SK-N-SH treated with all-trans-retinoic acid at 6 μM for 48 hours (cell line): ENCODE data around the gene CPD.

Experiments used
- ATAC-seq: fragments of 200-7000 bp; cut with Tn5 transposase; 3 replicates; pipeline ENCODE4 v1.9.1; 2020; ENCODE audit warnings: mild to moderate bottlenecking, moderate library complexity
- ARNTL ChIP-seq: fragments of 450-650 bp; formaldehyde crosslinking; IDR thresholded peaks from 2 replicates; pipeline ENCODE4 v1.5.0; 2020; ENCODE audit warnings: low read depth, mild to moderate bottlenecking, moderate library complexity, borderline replicate concordance
- BACH2 ChIP-seq: fragments of 250-450 bp; sonication (Bioruptor Pico); IDR thresholded peaks from 2 replicates; pipeline ENCODE4 v1.9.0; 2021; ENCODE audit warnings: mild to moderate bottlenecking, borderline replicate concordance
- CREB5 ChIP-seq: fragments of 250-450 bp; sonication (Bioruptor Pico); IDR thresholded peaks from 2 replicates; pipeline ENCODE4 v1.5.1; 2020; ENCODE audit warnings: low read depth, mild to moderate bottlenecking, moderate library complexity
- CSDC2 ChIP-seq: fragments of 250-450 bp; sonication (Bioruptor Pico); IDR thresholded peaks from 2 replicates; pipeline ENCODE4 v1.5.0; 2020; ENCODE audit warnings: mild to moderate bottlenecking, moderate library complexity
- ESRRG ChIP-seq: fragments of 250-450 bp; sonication (Bioruptor Pico); IDR thresholded peaks from 2 replicates; pipeline ENCODE4 v1.6.1; 2021; ENCODE audit warnings: mild to moderate bottlenecking
- GLIS3 ChIP-seq: fragments of 250-450 bp; sonication (Bioruptor Pico); IDR thresholded peaks from 2 replicates; pipeline ENCODE4 v1.5.0; 2020; ENCODE audit warnings: mild to moderate bottlenecking, moderate library complexity
- ISL1 ChIP-seq: fragments of 250-450 bp; sonication (Bioruptor Pico); IDR thresholded peaks from 2 replicates; pipeline ENCODE4 v2.1.2; 2022; ENCODE audit warnings: mild to moderate bottlenecking, moderate library complexity
- OSR1 ChIP-seq: fragments of 250-450 bp; sonication (Bioruptor Pico); IDR thresholded peaks from 2 replicates; pipeline ENCODE4 v1.8.0; 2022; ENCODE audit warnings: moderate library complexity, mild to moderate bottlenecking, inconsistent platforms
- PATZ1 ChIP-seq: fragments of 250-450 bp; sonication (Bioruptor Pico); IDR thresholded peaks from 2 replicates; pipeline ENCODE4 v1.8.0; 2020; ENCODE audit warnings: mild to moderate bottlenecking, moderate library complexity, borderline replicate concordance
- POU6F1 ChIP-seq: fragments of 250-450 bp; sonication (Bioruptor Pico); IDR thresholded peaks from 2 replicates; pipeline ENCODE4 v1.8.0; 2021; ENCODE audit warnings: low read depth, mild to moderate bottlenecking, moderate library complexity, borderline replicate concordance
- PPARA ChIP-seq: fragments of 250-450 bp; sonication (Bioruptor Pico); IDR thresholded peaks from 2 replicates; pipeline ENCODE4 v1.5.0; 2020; ENCODE audit warnings: mild to moderate bottlenecking, borderline replicate concordance
- RARB ChIP-seq: fragments of 250-450 bp; sonication (Bioruptor Pico); IDR thresholded peaks from 2 replicates; pipeline ENCODE4 v1.8.0; 2021; ENCODE audit warnings: mild to moderate bottlenecking, moderate library complexity
- SNAI2 ChIP-seq: fragments of 250-450 bp; sonication (Bioruptor Pico); IDR thresholded peaks from 2 replicates; pipeline ENCODE4 v1.5.0; 2020; ENCODE audit warnings: mild to moderate bottlenecking, moderate library complexity
- TCF4 ChIP-seq: fragments of 250-450 bp; sonication (Bioruptor Pico); IDR thresholded peaks from 2 replicates; pipeline ENCODE4 v1.8.0; 2021; ENCODE audit warnings: mild to moderate bottlenecking, moderate library complexity, borderline replicate concordance
- TOX ChIP-seq: fragments of 250-450 bp; sonication (Bioruptor Pico); IDR thresholded peaks from 2 replicates; pipeline ENCODE4 v1.8.0; 2021; ENCODE audit warnings: mild to moderate bottlenecking, moderate library complexity, borderline replicate concordance
- ZC3H10 ChIP-seq: fragments of 250-450 bp; sonication (Bioruptor Pico); IDR thresholded peaks from 2 replicates; pipeline ENCODE4 v1.5.1; 2021; ENCODE audit warnings: mild to moderate bottlenecking, moderate library complexity
- ZFP3 ChIP-seq: fragments of 250-450 bp; sonication (Bioruptor Pico); IDR thresholded peaks from 2 replicates; pipeline ENCODE4 v1.5.0; 2020; ENCODE audit warnings: mild to moderate bottlenecking, moderate library complexity
- ZNF565 ChIP-seq: fragments of 450-650 bp; formaldehyde crosslinking; conservative IDR thresholded peaks from 2 replicates; pipeline ENCODE4 v1.5.0; 2020; ENCODE audit warnings: low read depth, mild to moderate bottlenecking, moderate library complexity
- ZNF70 ChIP-seq: fragments of 450-650 bp; formaldehyde crosslinking; IDR thresholded peaks from 2 replicates; pipeline ENCODE4 v1.5.0; 2020; ENCODE audit warnings: mild to moderate bottlenecking, moderate library complexity
- TF ChIP-seq, protein P1 (sequence below): fragments of 250-450 bp; sonication (Bioruptor Pico); IDR thresholded peaks from 2 replicates; pipeline ENCODE4 v1.5.1; 2021; ENCODE audit warnings: mild to moderate bottlenecking, moderate library complexity
- TF ChIP-seq, protein P2 (sequence below): fragments of 250-450 bp; sonication (Bioruptor Pico); IDR thresholded peaks from 2 replicates; pipeline ENCODE4 v1.5.0; 2020; ENCODE audit warnings: mild to moderate bottlenecking, moderate library complexity

Gene CPD

DNA sequence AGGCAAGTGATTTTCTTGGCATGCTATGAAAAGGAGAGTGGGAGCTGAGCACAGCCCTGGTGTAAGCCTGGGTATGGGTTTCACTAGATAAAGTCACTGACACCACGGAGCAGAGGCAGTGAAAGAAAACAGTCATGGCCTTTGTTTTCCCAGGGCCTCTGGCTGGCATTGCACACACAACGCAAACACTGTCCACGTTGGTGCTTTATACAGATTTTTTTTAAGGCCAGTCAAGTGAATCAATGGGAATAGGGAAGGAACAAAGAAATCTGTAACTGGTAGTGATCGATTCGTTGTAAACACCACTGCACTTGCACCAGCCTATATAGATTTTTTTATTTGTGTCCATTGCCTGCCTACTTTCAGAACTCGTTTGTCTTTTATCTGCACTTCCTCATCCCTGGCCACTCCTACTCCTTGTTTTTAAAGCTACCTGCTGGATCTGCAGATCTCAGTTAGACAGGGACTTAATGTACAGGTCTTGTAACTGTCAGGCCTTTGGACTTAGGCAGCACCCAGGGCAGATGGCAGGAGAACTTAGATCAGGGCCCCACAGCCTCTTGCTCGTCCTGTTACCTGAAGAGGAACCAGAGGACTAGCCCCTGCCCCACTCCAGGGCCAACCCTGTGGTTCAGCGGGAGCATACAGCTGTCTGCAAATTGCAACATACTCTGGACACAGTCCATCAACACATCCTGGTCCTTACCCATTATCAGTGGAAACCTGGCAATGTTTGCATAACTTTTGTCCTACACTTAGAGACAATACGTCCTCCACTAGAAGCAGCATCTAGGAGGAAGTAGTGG lies 34.2 kb upstream of the CPD start:
- TF ChIP-seq ARNTL (CRISPR knock-in tag) (no peak), ISL1 (CRISPR knock-in tag) (no peak), GLIS3 (CRISPR knock-in tag) (no peak), OSR1 (no peak), PPARA (no peak), TOX (no peak), ZNF565 (no peak), BACH2 (CRISPR knock-in tag) (no peak), SNAI2 (CRISPR knock-in tag) (no peak), CREB5 (CRISPR knock-in tag) (no peak)
- TF ChIP-seq, protein P1, sequence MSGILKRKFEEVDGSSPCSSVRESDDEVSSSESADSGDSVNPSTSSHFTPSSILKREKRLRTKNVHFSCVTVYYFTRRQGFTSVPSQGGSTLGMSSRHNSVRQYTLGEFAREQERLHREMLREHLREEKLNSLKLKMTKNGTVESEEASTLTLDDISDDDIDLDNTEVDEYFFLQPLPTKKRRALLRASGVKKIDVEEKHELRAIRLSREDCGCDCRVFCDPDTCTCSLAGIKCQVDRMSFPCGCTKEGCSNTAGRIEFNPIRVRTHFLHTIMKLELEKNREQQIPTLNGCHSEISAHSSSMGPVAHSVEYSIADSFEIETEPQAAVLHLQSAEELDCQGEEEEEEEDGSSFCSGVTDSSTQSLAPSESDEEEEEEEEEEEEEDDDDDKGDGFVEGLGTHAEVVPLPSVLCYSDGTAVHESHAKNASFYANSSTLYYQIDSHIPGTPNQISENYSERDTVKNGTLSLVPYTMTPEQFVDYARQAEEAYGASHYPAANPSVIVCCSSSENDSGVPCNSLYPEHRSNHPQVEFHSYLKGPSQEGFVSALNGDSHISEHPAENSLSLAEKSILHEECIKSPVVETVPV, result no peak
- no peak for ATAC-seq

- ATAC-seq, result no peak
- TF ChIP-seq ZC3H10 (CRISPR knock-in tag) (no peak), ZFP3 (no peak), GLIS3 (CRISPR knock-in tag) (no peak)
Observed at GRCh38 chr17:30345089-30345433, 33.7 kb upstream of the CPD start.

DNA sequence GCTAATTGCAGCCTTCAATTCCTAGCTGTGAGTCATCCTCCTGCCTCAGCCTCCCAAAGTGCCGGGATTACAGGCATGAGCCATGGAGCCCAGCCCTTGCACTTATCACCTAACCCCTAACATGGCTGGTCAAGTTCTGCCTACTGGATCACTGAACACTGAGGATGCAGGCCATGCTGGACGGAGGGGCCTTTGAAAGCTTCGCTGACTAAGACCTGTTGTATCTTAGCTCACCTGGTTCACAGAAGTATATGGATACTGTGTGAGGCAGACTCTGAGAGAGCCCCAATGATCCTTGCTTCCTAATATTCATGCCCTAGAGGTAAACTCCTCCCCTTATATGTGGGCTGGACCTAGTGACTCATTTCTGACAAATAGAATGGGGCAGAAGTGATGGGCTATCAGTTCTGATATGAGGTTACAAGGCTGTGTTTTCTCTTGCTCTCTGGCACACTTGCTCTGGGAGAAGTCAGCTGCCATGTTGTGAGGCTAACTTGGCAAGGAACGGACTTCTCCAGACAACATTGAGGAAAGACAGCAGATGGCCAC lies 33.1 kb upstream of the CPD start:
- TF ChIP-seq BACH2 (CRISPR knock-in tag) (no peak), TOX (no peak), RARB (CRISPR knock-in tag) (no peak), PATZ1 (CRISPR knock-in tag) (no peak), ZFP3 (no peak), ZC3H10 (CRISPR knock-in tag) (no peak), TCF4 (CRISPR knock-in tag) (no peak), CSDC2 (CRISPR knock-in tag) (no peak), CREB5 (CRISPR knock-in tag) (no peak), OSR1 (no peak), GLIS3 (CRISPR knock-in tag) (no peak), SNAI2 (CRISPR knock-in tag) (no peak), POU6F1 (no peak), ARNTL (CRISPR knock-in tag) (no peak), ESRRG (no peak), ZNF70 (CRISPR knock-in tag) (no peak), ISL1 (CRISPR knock-in tag) (no peak)
- TF ChIP-seq, protein P2, sequence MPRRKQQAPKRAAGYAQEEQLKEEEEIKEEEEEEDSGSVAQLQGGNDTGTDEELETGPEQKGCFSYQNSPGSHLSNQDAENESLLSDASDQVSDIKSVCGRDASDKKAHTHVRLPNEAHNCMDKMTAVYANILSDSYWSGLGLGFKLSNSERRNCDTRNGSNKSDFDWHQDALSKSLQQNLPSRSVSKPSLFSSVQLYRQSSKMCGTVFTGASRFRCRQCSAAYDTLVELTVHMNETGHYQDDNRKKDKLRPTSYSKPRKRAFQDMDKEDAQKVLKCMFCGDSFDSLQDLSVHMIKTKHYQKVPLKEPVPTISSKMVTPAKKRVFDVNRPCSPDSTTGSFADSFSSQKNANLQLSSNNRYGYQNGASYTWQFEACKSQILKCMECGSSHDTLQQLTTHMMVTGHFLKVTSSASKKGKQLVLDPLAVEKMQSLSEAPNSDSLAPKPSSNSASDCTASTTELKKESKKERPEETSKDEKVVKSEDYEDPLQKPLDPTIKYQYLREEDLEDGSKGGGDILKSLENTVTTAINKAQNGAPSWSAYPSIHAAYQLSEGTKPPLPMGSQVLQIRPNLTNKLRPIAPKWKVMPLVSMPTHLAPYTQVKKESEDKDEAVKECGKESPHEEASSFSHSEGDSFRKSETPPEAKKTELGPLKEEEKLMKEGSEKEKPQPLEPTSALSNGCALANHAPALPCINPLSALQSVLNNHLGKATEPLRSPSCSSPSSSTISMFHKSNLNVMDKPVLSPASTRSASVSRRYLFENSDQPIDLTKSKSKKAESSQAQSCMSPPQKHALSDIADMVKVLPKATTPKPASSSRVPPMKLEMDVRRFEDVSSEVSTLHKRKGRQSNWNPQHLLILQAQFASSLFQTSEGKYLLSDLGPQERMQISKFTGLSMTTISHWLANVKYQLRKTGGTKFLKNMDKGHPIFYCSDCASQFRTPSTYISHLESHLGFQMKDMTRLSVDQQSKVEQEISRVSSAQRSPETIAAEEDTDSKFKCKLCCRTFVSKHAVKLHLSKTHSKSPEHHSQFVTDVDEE (CRISPR knock-in tag), result no peak
- no peak for ATAC-seq
